ENCODE measurements around the gene ARX. TPM values are rescaled to one million over a fixed set of nuclear protein-coding genes. Genes with fewer than 3 reads are reported as not detected.

ARX gene
- total RNA-seq, 8 experiments from 2014 or later: 0.05 to 10.3 (median 0.18) TPM

GRCh38 chrX:24983931-24984330 is 31.8 kb downstream of the ARX start:
- Histone ChIP-seq H3K4me3 (no peak overlapping the region), H3K4me1 (replicated peaks in 1 of 2) (peaks cover 0 to 15% of the 10 kb centered on the region in 2 donors), H3K27ac (no peak overlapping the region)
- WGBS, 10 experiments: 43 to 100% (median 79%) methylated on average over 1 to 2 of the region's 3 CpGs; no CpG with 5 or more reads in 5 of the 10 experiments
- in situ Hi-C loops (cut with MboI; ENCODE audit: low pct_unique_long_range_greater_than_20kb in 2 of 9, low sequenced_read_pairs in 9 of 9, unreplicated experiment in 9 of 9): no loop called here
- peak in 3 of 8 experiments; percentile 4 to 33 (median 27) for ATAC-seq (replicated peaks in 6 of 8)

- in situ Hi-C loops (cut with MboI; ENCODE audit: low pct_unique_long_range_greater_than_20kb in 2 of 9, low sequenced_read_pairs in 9 of 9, unreplicated experiment in 9 of 9): no loop called here
- Histone ChIP-seq H3K27ac (no peak overlapping the region), H3K4me3 (no peak overlapping the region), H3K4me1 (replicated peaks in 1 of 2) (peaks cover 0 to 15% of the 10 kb centered on the region in 2 donors)
- ATAC-seq (replicated peaks in 6 of 8): peak in 2 of 8 experiments; percentile 30 to 31
- 51 to 84% (median 70%) methylated on average over 1 to 5 of the region's 5 CpGs; no CpG with 5 or more reads in 2 of the 10 experiments for WGBS, 10 experiments
Observed at GRCh38 chrX:24982306-24982965, 33.3 kb downstream of the ARX start.

- in situ Hi-C loops (cut with MboI; ENCODE audit: low pct_unique_long_range_greater_than_20kb in 2 of 9, low sequenced_read_pairs in 9 of 9, unreplicated experiment in 9 of 9): no loop called here
- 40 to 100% (median 76%) methylated on average over 1 to 3 of the region's 3 CpGs; no CpG with 5 or more reads in 6 of the 10 experiments for WGBS, 10 experiments
- ATAC-seq (replicated peaks in 6 of 8): no peak
- no peak overlapping the region for H3K4me3 ChIP-seq
- H3K4me1 ChIP-seq (replicated peaks in 1 of 2): peaks cover 0 to 15% of the 10 kb centered on the region in 2 donors
- H3K27ac ChIP-seq: no peak overlapping the region
Observed at GRCh38 chrX:24981030-24981429, 34.7 kb downstream of the ARX start.

- Histone ChIP-seq H3K27ac (no peak overlapping the region), H3K4me3 (no peak overlapping the region), H3K4me1 (replicated peaks in 1 of 2) (peaks cover 0 to 15% of the 10 kb centered on the region in 2 donors)
- WGBS, 10 experiments: 80 to 100% (median 93%) methylated on average over 2 to 3 of the region's 3 CpGs; no CpG with 5 or more reads in 5 of the 10 experiments
- no peak for ATAC-seq (replicated peaks in 6 of 8)
- in situ Hi-C loops (cut with MboI; ENCODE audit: low pct_unique_long_range_greater_than_20kb in 2 of 9, low sequenced_read_pairs in 9 of 9, unreplicated experiment in 9 of 9): no loop called here
Observed at GRCh38 chrX:24979081-24979480, 36.7 kb downstream of the ARX start.

- WGBS, 10 experiments: 46 to 100% (median 100%) methylated on average over 1 to 5 of the region's 5 CpGs; no CpG with 5 or more reads in 7 of the 10 experiments
- ATAC-seq (replicated peaks in 6 of 8): no peak
- Histone ChIP-seq H3K27ac (no peak overlapping the region), H3K4me1 (replicated peaks in 1 of 2) (no peaks in the 10 kb centered on the region), H3K4me3 (no peak overlapping the region)
- in situ Hi-C loops (cut with MboI; ENCODE audit: low pct_unique_long_range_greater_than_20kb in 2 of 9, low sequenced_read_pairs in 9 of 9, unreplicated experiment in 9 of 9): no loop called here
Observed at GRCh38 chrX:24969812-24970211, 46.0 kb downstream of the ARX start.

- Histone ChIP-seq H3K4me3 (no peak overlapping the region), H3K4me1 (replicated peaks in 1 of 2) (no peaks in the 10 kb centered on the region), H3K27ac (no peak overlapping the region)
- 40 to 100% (median 40%) methylated on average over 1 of the region's 1 CpG; no CpG with 5 or more reads in 7 of the 10 experiments for WGBS, 10 experiments
- peak in 1 of 8 experiments; percentile 76 for ATAC-seq (replicated peaks in 6 of 8)
- in situ Hi-C loops (cut with MboI; ENCODE audit: low pct_unique_long_range_greater_than_20kb in 2 of 9, low sequenced_read_pairs in 9 of 9, unreplicated experiment in 9 of 9): no loop called here
Observed at GRCh38 chrX:24965372-24965771, 50.4 kb downstream of the ARX start.

GRCh38 chrX:24963823-24964222 is 51.9 kb downstream of the ARX start:
- Histone ChIP-seq H3K27ac (no peak overlapping the region), H3K4me3 (no peak overlapping the region), H3K4me1 (replicated peaks in 1 of 2) (no peaks in the 10 kb centered on the region)
- WGBS, 10 experiments: 50 to 100% (median 89%) methylated on average over 1 to 2 of the region's 2 CpGs; no CpG with 5 or more reads in 7 of the 10 experiments
- in situ Hi-C loops (cut with MboI; ENCODE audit: low pct_unique_long_range_greater_than_20kb in 2 of 9, low sequenced_read_pairs in 9 of 9, unreplicated experiment in 9 of 9): no loop called here
- ATAC-seq (replicated peaks in 6 of 8): peak in 3 of 8 experiments; percentile 72 to 89 (median 83)

- in situ Hi-C loops (cut with MboI; ENCODE audit: low pct_unique_long_range_greater_than_20kb in 2 of 9, low sequenced_read_pairs in 9 of 9, unreplicated experiment in 9 of 9): no loop called here
- WGBS, 10 experiments: 20 to 100% (median 90%) methylated on average over 1 of the region's 1 CpG; no CpG with 5 or more reads in 6 of the 10 experiments
- Histone ChIP-seq H3K4me3 (no peak overlapping the region), H3K27ac (no peak overlapping the region), H3K4me1 (replicated peaks in 1 of 2) (no peaks in the 10 kb centered on the region)
- no peak for ATAC-seq (replicated peaks in 6 of 8)
Observed at GRCh38 chrX:24961809-24962208, 54.0 kb downstream of the ARX start.

GRCh38 chrX:24956828-24957227 is 58.9 kb downstream of the ARX start:
- H3K4me3 ChIP-seq: no peak overlapping the region
- no peaks in the 10 kb centered on the region for H3K4me1 ChIP-seq (replicated peaks in 1 of 2)
- H3K27ac ChIP-seq: no peak overlapping the region
- no peak for ATAC-seq (replicated peaks in 6 of 8)
- in situ Hi-C loops (cut with MboI; ENCODE audit: low pct_unique_long_range_greater_than_20kb in 2 of 9, low sequenced_read_pairs in 9 of 9, unreplicated experiment in 9 of 9): no loop called here

- H3K4me1 ChIP-seq (replicated peaks in 1 of 2): no peaks in the 10 kb centered on the region
- H3K4me3 ChIP-seq: no peak overlapping the region
- 0 to 80% (median 60%) methylated on average over 1 of the region's 2 CpGs; no CpG with 5 or more reads in 7 of the 10 experiments for WGBS, 10 experiments
- H3K27ac ChIP-seq: no peak overlapping the region
- in situ Hi-C loops (cut with MboI; ENCODE audit: low pct_unique_long_range_greater_than_20kb in 2 of 9, low sequenced_read_pairs in 9 of 9, unreplicated experiment in 9 of 9): no loop called here
- no peak for ATAC-seq (replicated peaks in 6 of 8)
Observed at GRCh38 chrX:24955372-24955930, 60.3 kb downstream of the ARX start.

- 56 to 100% (median 93%) methylated on average over 1 to 2 of the region's 2 CpGs; no CpG with 5 or more reads in 4 of the 10 experiments for WGBS, 10 experiments
- ATAC-seq (replicated peaks in 6 of 8): no peak
- no peak overlapping the region for H3K4me3 ChIP-seq
- no peaks in the 10 kb centered on the region for H3K4me1 ChIP-seq (replicated peaks in 1 of 2)
- in situ Hi-C loops (cut with MboI; ENCODE audit: low pct_unique_long_range_greater_than_20kb in 2 of 9, low sequenced_read_pairs in 9 of 9, unreplicated experiment in 9 of 9): no loop called here
- H3K27ac ChIP-seq: no peak overlapping the region
Observed at GRCh38 chrX:24954732-24955131, 61.0 kb downstream of the ARX start.
